ENCODE data around the gene RUVBL1.

RUVBL1 gene

DNA sequence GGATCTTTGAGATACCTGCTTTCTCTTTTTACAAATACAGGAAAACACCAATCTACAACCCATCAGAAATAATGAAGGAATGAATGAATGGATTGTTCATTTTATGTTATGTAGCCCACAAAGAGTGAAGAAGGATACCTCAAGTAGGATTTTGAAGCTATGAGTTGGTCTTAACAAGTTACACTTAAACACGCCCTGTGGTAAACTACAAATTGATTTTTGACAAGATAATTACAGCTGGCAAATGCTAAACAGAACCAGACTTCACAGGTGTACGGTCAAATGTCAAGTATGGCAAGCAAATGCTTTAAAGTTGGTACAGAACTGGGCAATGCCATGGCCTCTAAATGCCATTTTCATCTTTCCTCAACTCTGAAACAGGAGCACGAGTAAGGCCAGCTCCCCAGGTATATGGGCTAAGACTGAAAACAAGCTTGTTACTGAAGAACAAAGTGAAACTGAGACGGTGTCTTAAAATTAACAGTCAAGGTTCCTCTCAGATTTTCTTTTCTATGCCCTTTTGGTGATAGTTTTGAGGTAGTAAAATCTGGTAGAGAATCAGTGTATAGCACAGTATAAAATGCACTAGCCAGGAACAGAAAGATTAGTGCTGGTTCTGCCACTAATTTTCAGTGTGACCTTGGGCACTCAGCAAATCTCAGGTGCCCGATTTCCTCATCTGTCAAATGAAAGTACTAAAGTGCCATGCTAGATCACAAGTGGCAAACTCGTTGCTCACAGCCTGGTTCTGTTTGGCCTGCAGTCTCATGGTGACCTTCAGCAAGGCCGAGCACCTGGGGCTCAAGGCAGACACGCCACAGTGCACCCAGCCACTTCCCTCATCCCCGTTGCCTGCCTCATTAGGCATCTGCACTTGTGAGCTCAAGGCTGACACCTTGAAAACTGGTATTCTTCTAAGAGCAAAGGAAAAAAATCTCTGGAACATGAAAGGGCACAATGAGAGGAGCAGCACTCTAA lies 9.5 kb downstream of the RUVBL1 start:
- H3K9me3 ChIP-seq (ENCODE audit: control insufficient read depth, insufficient read depth, low read length): no peaks in the 10 kb centered on the region
- peaks cover 16% of the 10 kb centered on the region; the same call in 1 of the 2 replicates for H3K36me3 ChIP-seq (ENCODE audit: insufficient read depth, low read length)
- no peak overlapping the region for H3K9ac ChIP-seq (ENCODE audit: low read depth, low read length)
- H3K4me1 ChIP-seq (ENCODE audit: insufficient read depth, low read length): no peaks in the 10 kb centered on the region

- no peak overlapping the region for H3K9ac ChIP-seq (ENCODE audit: low read depth, low read length)
- no peaks in the 10 kb centered on the region for H3K4me1 ChIP-seq (ENCODE audit: insufficient read depth, low read length)
- H3K36me3 ChIP-seq (ENCODE audit: insufficient read depth, low read length): peaks cover 18% of the 10 kb centered on the region; the same call in 1 of the 2 replicates
- no peaks in the 10 kb centered on the region for H3K9me3 ChIP-seq (ENCODE audit: control insufficient read depth, insufficient read depth, low read length)
Measured at GRCh38 chr3:128112357-128112968, 11.1 kb downstream of the RUVBL1 start.

DNA sequence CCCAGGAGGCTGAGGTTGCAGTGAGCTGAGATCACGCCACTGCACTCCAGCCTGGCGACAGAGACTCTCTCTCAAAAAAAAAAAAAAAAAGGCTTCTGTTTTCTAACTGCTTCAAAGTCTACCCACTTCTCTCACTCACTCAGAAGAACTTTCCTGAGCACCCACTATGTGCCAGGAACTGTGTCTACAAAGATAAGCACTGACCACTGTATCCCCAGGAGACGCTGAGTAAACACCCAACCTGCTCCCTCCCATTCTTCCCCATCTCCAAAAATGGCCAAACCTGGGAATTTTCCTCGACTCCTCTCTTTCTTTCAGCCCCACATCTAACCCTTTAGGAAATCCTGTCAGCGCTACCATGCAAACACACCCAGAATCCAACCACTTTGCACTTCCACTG lies 12.5 kb downstream of the RUVBL1 start:
- Histone ChIP-seq H3K9ac (ENCODE audit: low read depth, low read length) (no peak overlapping the region), H3K36me3 (ENCODE audit: insufficient read depth, low read length) (peaks cover 14% of the 10 kb centered on the region; the same call in 1 of the 2 replicates), H3K4me1 (ENCODE audit: insufficient read depth, low read length) (no peaks in the 10 kb centered on the region), H3K9me3 (ENCODE audit: control insufficient read depth, insufficient read depth, low read length) (no peaks in the 10 kb centered on the region)

- Histone ChIP-seq H3K9ac (ENCODE audit: low read depth, low read length) (no peak overlapping the region), H3K4me1 (ENCODE audit: insufficient read depth, low read length) (no peaks in the 10 kb centered on the region), H3K9me3 (ENCODE audit: control insufficient read depth, insufficient read depth, low read length) (no peaks in the 10 kb centered on the region), H3K36me3 (ENCODE audit: insufficient read depth, low read length) (peaks cover 20% of the 10 kb centered on the region; the same call in 1 of the 2 replicates)
Measured at GRCh38 chr3:128107834-128108233, 15.8 kb downstream of the RUVBL1 start.

GRCh38 chr3:128103136-128103676 lies 20.4 kb downstream of the RUVBL1 start:
- Histone ChIP-seq H3K4me1 (ENCODE audit: insufficient read depth, low read length) (peaks cover 25% of the 10 kb centered on the region), H3K36me3 (ENCODE audit: insufficient read depth, low read length) (peaks cover 28% of the 10 kb centered on the region; the same call in 1 of the 2 replicates), H3K9ac (ENCODE audit: low read depth, low read length) (no peak overlapping the region), H3K9me3 (ENCODE audit: control insufficient read depth, insufficient read depth, low read length) (no peaks in the 10 kb centered on the region)

GRCh38 chr3:128100638-128101037 lies 23.0 kb downstream of the RUVBL1 start:
- peaks cover 33% of the 10 kb centered on the region for H3K4me1 ChIP-seq (ENCODE audit: insufficient read depth, low read length)
- H3K9ac ChIP-seq (ENCODE audit: low read depth, low read length): no peak overlapping the region
- H3K36me3 ChIP-seq (ENCODE audit: insufficient read depth, low read length): peaks cover 41% of the 10 kb centered on the region
- no peaks in the 10 kb centered on the region for H3K9me3 ChIP-seq (ENCODE audit: control insufficient read depth, insufficient read depth, low read length)

- H3K9ac ChIP-seq (ENCODE audit: low read depth, low read length): no peak overlapping the region
- H3K9me3 ChIP-seq (ENCODE audit: control insufficient read depth, insufficient read depth, low read length): no peaks in the 10 kb centered on the region
- peaks cover 41% of the 10 kb centered on the region for H3K36me3 ChIP-seq (ENCODE audit: insufficient read depth, low read length)
- peaks cover 38% of the 10 kb centered on the region for H3K4me1 ChIP-seq (ENCODE audit: insufficient read depth, low read length)
Measured at GRCh38 chr3:128100161-128100560, 23.5 kb downstream of the RUVBL1 start.

GRCh38 chr3:128098234-128098633 lies 25.4 kb downstream of the RUVBL1 start:
- no peaks in the 10 kb centered on the region for H3K9me3 ChIP-seq (ENCODE audit: control insufficient read depth, insufficient read depth, low read length)
- H3K9ac ChIP-seq (ENCODE audit: low read depth, low read length): no peak overlapping the region
- H3K36me3 ChIP-seq (ENCODE audit: insufficient read depth, low read length): peaks cover 35% of the 10 kb centered on the region
- peaks cover 44% of the 10 kb centered on the region for H3K4me1 ChIP-seq (ENCODE audit: insufficient read depth, low read length)

GRCh38 chr3:128095222-128095703 lies 28.3 kb downstream of the RUVBL1 start:
- Histone ChIP-seq H3K4me1 (ENCODE audit: insufficient read depth, low read length) (peaks cover 42% of the 10 kb centered on the region), H3K9ac (ENCODE audit: low read depth, low read length) (no peak overlapping the region), H3K9me3 (ENCODE audit: control insufficient read depth, insufficient read depth, low read length) (no peaks in the 10 kb centered on the region), H3K36me3 (ENCODE audit: insufficient read depth, low read length) (peaks cover 32% of the 10 kb centered on the region)

- Histone ChIP-seq H3K9ac (ENCODE audit: low read depth, low read length) (no peak overlapping the region), H3K4me1 (ENCODE audit: insufficient read depth, low read length) (peaks cover 35% of the 10 kb centered on the region), H3K36me3 (ENCODE audit: insufficient read depth, low read length) (peaks cover 27% of the 10 kb centered on the region), H3K9me3 (ENCODE audit: control insufficient read depth, insufficient read depth, low read length) (no peaks in the 10 kb centered on the region)
Measured at GRCh38 chr3:128094295-128095151, 29.1 kb downstream of the RUVBL1 start.

GRCh38 chr3:128091586-128091985 lies 32.0 kb downstream of the RUVBL1 start:
- Histone ChIP-seq H3K9ac (ENCODE audit: low read depth, low read length) (no peak overlapping the region), H3K36me3 (ENCODE audit: insufficient read depth, low read length) (peaks cover 14% of the 10 kb centered on the region), H3K4me1 (ENCODE audit: insufficient read depth, low read length) (peaks cover 21% of the 10 kb centered on the region), H3K9me3 (ENCODE audit: control insufficient read depth, insufficient read depth, low read length) (no peaks in the 10 kb centered on the region)

GRCh38 chr3:128089135-128089534 lies 34.5 kb downstream of the RUVBL1 start:
- peaks cover 14% of the 10 kb centered on the region for H3K36me3 ChIP-seq (ENCODE audit: insufficient read depth, low read length)
- no peaks in the 10 kb centered on the region for H3K9me3 ChIP-seq (ENCODE audit: control insufficient read depth, insufficient read depth, low read length)

GRCh38 chr3:128084675-128085021 lies 39.0 kb downstream of the RUVBL1 start:
- Histone ChIP-seq H3K9ac (ENCODE audit: low read depth, low read length) (no peak overlapping the region), H3K9me3 (ENCODE audit: control insufficient read depth, insufficient read depth, low read length) (no peaks in the 10 kb centered on the region), H3K36me3 (ENCODE audit: insufficient read depth, low read length) (peaks cover 15% of the 10 kb centered on the region; the same call in 1 of the 2 replicates), H3K4me1 (ENCODE audit: insufficient read depth, low read length) (no peaks in the 10 kb centered on the region)

More at GRCh38 chr3:128089135-128089534, 34.5 kb downstream of the RUVBL1 start:
- Histone ChIP-seq H3K4me1 (ENCODE audit: insufficient read depth, low read length) (peaks cover 4% of the 10 kb centered on the region; the same call in 1 of the 2 replicates), H3K9ac (ENCODE audit: low read depth, low read length) (no peak overlapping the region)

Measured in ES-I3 (cell line).